ENCODE results near the gene PPP1R17.

The PPP1R17 gene

GRCh38 chr7:31695859-31696614, 9.0 kb downstream of the PPP1R17 start:
- H3K9me3 ChIP-seq (ENCODE audit: control insufficient read depth in 1 of 2, low read length in 2 of 2) = no peaks in the 10 kb centered on the region
- no peak overlapping the region for H3K9ac ChIP-seq (ENCODE audit: low read depth in 1 of 2, low read length in 2 of 2)
- H3K4me1 ChIP-seq (ENCODE audit: control insufficient read depth in 1 of 2, insufficient read depth in 2 of 2, low read length in 2 of 2) = no peaks in the 10 kb centered on the region
- H3K36me3 ChIP-seq (ENCODE audit: control insufficient read depth in 1 of 2, insufficient read depth in 2 of 2, low read length in 2 of 2) = no peaks in the 10 kb centered on the region
- peaks cover 0 to 3% of the 10 kb centered on the region in 2 donors for H3K27me3 ChIP-seq (ENCODE audit: control insufficient read depth in 1 of 2, insufficient read depth in 2 of 2, low read length in 2 of 2)
- H3K4me3 ChIP-seq (ENCODE audit: low read depth in 1 of 2, low read length in 2 of 2) = no peak overlapping the region
- H3K27ac ChIP-seq (ENCODE audit: low read depth, low read length) = no peak overlapping the region

GRCh38 chr7:31699050-31699449, 12.0 kb downstream of the PPP1R17 start:
- Histone ChIP-seq H3K9me3 (ENCODE audit: control insufficient read depth in 1 of 2, low read length in 2 of 2) (no peaks in the 10 kb centered on the region), H3K4me1 (ENCODE audit: control insufficient read depth in 1 of 2, insufficient read depth in 2 of 2, low read length in 2 of 2) (no peaks in the 10 kb centered on the region), H3K27ac (ENCODE audit: low read depth, low read length) (no peak overlapping the region), H3K4me3 (ENCODE audit: low read depth in 1 of 2, low read length in 2 of 2) (no peak overlapping the region), H3K27me3 (ENCODE audit: control insufficient read depth in 1 of 2, insufficient read depth in 2 of 2, low read length in 2 of 2) (no peaks in the 10 kb centered on the region), H3K36me3 (ENCODE audit: control insufficient read depth in 1 of 2, insufficient read depth in 2 of 2, low read length in 2 of 2) (no peaks in the 10 kb centered on the region), H3K9ac (ENCODE audit: low read depth in 1 of 2, low read length in 2 of 2) (no peak overlapping the region)

- no peak overlapping the region for H3K27ac ChIP-seq (ENCODE audit: low read depth, low read length)
- no peaks in the 10 kb centered on the region for H3K36me3 ChIP-seq (ENCODE audit: control insufficient read depth in 1 of 2, insufficient read depth in 2 of 2, low read length in 2 of 2)
- no peaks in the 10 kb centered on the region for H3K4me1 ChIP-seq (ENCODE audit: control insufficient read depth in 1 of 2, insufficient read depth in 2 of 2, low read length in 2 of 2)
- no peak overlapping the region for H3K4me3 ChIP-seq (ENCODE audit: low read depth in 1 of 2, low read length in 2 of 2)
- no peaks in the 10 kb centered on the region for H3K9me3 ChIP-seq (ENCODE audit: control insufficient read depth in 1 of 2, low read length in 2 of 2)
- no peaks in the 10 kb centered on the region for H3K27me3 ChIP-seq (ENCODE audit: control insufficient read depth in 1 of 2, insufficient read depth in 2 of 2, low read length in 2 of 2)
- no peak overlapping the region for H3K9ac ChIP-seq (ENCODE audit: low read depth in 1 of 2, low read length in 2 of 2)
These were observed 15.3 kb downstream of the PPP1R17 start for GRCh38 chr7:31702354-31702753.

GRCh38 chr7:31705377-31705776, 18.4 kb downstream of the PPP1R17 start:
- H3K27me3 ChIP-seq (ENCODE audit: control insufficient read depth in 1 of 2, insufficient read depth in 2 of 2, low read length in 2 of 2) = no peaks in the 10 kb centered on the region
- no peak overlapping the region for H3K4me3 ChIP-seq (ENCODE audit: low read depth in 1 of 2, low read length in 2 of 2)
- no peaks in the 10 kb centered on the region for H3K9me3 ChIP-seq (ENCODE audit: control insufficient read depth in 1 of 2, low read length in 2 of 2)
- no peak overlapping the region for H3K9ac ChIP-seq (ENCODE audit: low read depth in 1 of 2, low read length in 2 of 2)
- no peaks in the 10 kb centered on the region for H3K36me3 ChIP-seq (ENCODE audit: control insufficient read depth in 1 of 2, insufficient read depth in 2 of 2, low read length in 2 of 2)
- H3K4me1 ChIP-seq (ENCODE audit: control insufficient read depth in 1 of 2, insufficient read depth in 2 of 2, low read length in 2 of 2) = no peaks in the 10 kb centered on the region
- no peak overlapping the region for H3K27ac ChIP-seq (ENCODE audit: low read depth, low read length)

GRCh38 chr7:31707089-31707488, 20.1 kb downstream of the PPP1R17 start:
- no peak overlapping the region for H3K27ac ChIP-seq (ENCODE audit: low read depth, low read length)
- no peak overlapping the region for H3K4me3 ChIP-seq (ENCODE audit: low read depth in 1 of 2, low read length in 2 of 2)
- no peaks in the 10 kb centered on the region for H3K27me3 ChIP-seq (ENCODE audit: control insufficient read depth in 1 of 2, insufficient read depth in 2 of 2, low read length in 2 of 2)
- no peaks in the 10 kb centered on the region for H3K4me1 ChIP-seq (ENCODE audit: control insufficient read depth in 1 of 2, insufficient read depth in 2 of 2, low read length in 2 of 2)
- no peak overlapping the region for H3K9ac ChIP-seq (ENCODE audit: low read depth in 1 of 2, low read length in 2 of 2)
- no peaks in the 10 kb centered on the region for H3K36me3 ChIP-seq (ENCODE audit: control insufficient read depth in 1 of 2, insufficient read depth in 2 of 2, low read length in 2 of 2)
- H3K9me3 ChIP-seq (ENCODE audit: control insufficient read depth in 1 of 2, low read length in 2 of 2) = no peaks in the 10 kb centered on the region

- Histone ChIP-seq H3K27me3 (ENCODE audit: control insufficient read depth in 1 of 2, insufficient read depth in 2 of 2, low read length in 2 of 2) (no peaks in the 10 kb centered on the region), H3K4me3 (ENCODE audit: low read depth in 1 of 2, low read length in 2 of 2) (no peak overlapping the region), H3K27ac (ENCODE audit: low read depth, low read length) (no peak overlapping the region), H3K36me3 (ENCODE audit: control insufficient read depth in 1 of 2, insufficient read depth in 2 of 2, low read length in 2 of 2) (no peaks in the 10 kb centered on the region), H3K9me3 (ENCODE audit: control insufficient read depth in 1 of 2, low read length in 2 of 2) (no peaks in the 10 kb centered on the region), H3K9ac (ENCODE audit: low read depth in 1 of 2, low read length in 2 of 2) (no peak overlapping the region), H3K4me1 (ENCODE audit: control insufficient read depth in 1 of 2, insufficient read depth in 2 of 2, low read length in 2 of 2) (no peaks in the 10 kb centered on the region)
These were observed 23.2 kb downstream of the PPP1R17 start for GRCh38 chr7:31710171-31710570.

- Histone ChIP-seq H3K4me3 (ENCODE audit: low read depth in 1 of 2, low read length in 2 of 2) (no peak overlapping the region), H3K27ac (ENCODE audit: low read depth, low read length) (no peak overlapping the region), H3K27me3 (ENCODE audit: control insufficient read depth in 1 of 2, insufficient read depth in 2 of 2, low read length in 2 of 2) (no peaks in the 10 kb centered on the region)
These were observed 29.3 kb downstream of the PPP1R17 start for GRCh38 chr7:31716355-31716754.

GRCh38 chr7:31720366-31720765, 33.4 kb downstream of the PPP1R17 start:
- H3K4me3 ChIP-seq (ENCODE audit: low read depth in 1 of 2, low read length in 2 of 2) = no peak overlapping the region
- no peaks in the 10 kb centered on the region for H3K27me3 ChIP-seq (ENCODE audit: control insufficient read depth in 1 of 2, insufficient read depth in 2 of 2, low read length in 2 of 2)
- H3K9me3 ChIP-seq (ENCODE audit: control insufficient read depth in 1 of 2, low read length in 2 of 2) = no peaks in the 10 kb centered on the region
- no peak overlapping the region for H3K9ac ChIP-seq (ENCODE audit: low read depth in 1 of 2, low read length in 2 of 2)
- H3K27ac ChIP-seq (ENCODE audit: low read depth, low read length) = no peak overlapping the region
- no peaks in the 10 kb centered on the region for H3K36me3 ChIP-seq (ENCODE audit: control insufficient read depth in 1 of 2, insufficient read depth in 2 of 2, low read length in 2 of 2)
- H3K4me1 ChIP-seq (ENCODE audit: control insufficient read depth in 1 of 2, insufficient read depth in 2 of 2, low read length in 2 of 2) = no peaks in the 10 kb centered on the region

More at GRCh38 chr7:31716355-31716754, 29.3 kb downstream of the PPP1R17 start:
- H3K9ac ChIP-seq (ENCODE audit: low read depth in 1 of 2, low read length in 2 of 2) = no peak overlapping the region
- no peaks in the 10 kb centered on the region for H3K36me3 ChIP-seq (ENCODE audit: control insufficient read depth in 1 of 2, insufficient read depth in 2 of 2, low read length in 2 of 2)
- no peaks in the 10 kb centered on the region for H3K4me1 ChIP-seq (ENCODE audit: control insufficient read depth in 1 of 2, insufficient read depth in 2 of 2, low read length in 2 of 2)
- H3K9me3 ChIP-seq (ENCODE audit: control insufficient read depth in 1 of 2, low read length in 2 of 2) = no peaks in the 10 kb centered on the region

- Histone ChIP-seq H3K9me3 (ENCODE audit: control insufficient read depth in 1 of 2, low read length in 2 of 2) (no peaks in the 10 kb centered on the region), H3K4me1 (ENCODE audit: control insufficient read depth in 1 of 2, insufficient read depth in 2 of 2, low read length in 2 of 2) (no peaks in the 10 kb centered on the region), H3K27me3 (ENCODE audit: control insufficient read depth in 1 of 2, insufficient read depth in 2 of 2, low read length in 2 of 2) (no peaks in the 10 kb centered on the region), H3K27ac (ENCODE audit: low read depth, low read length) (no peak overlapping the region), H3K36me3 (ENCODE audit: control insufficient read depth in 1 of 2, insufficient read depth in 2 of 2, low read length in 2 of 2) (no peaks in the 10 kb centered on the region), H3K4me3 (ENCODE audit: low read depth in 1 of 2, low read length in 2 of 2) (no peak overlapping the region), H3K9ac (ENCODE audit: low read depth in 1 of 2, low read length in 2 of 2) (no peak overlapping the region)
These were observed 37.7 kb downstream of the PPP1R17 start for GRCh38 chr7:31724696-31725095.

- Histone ChIP-seq H3K36me3 (ENCODE audit: control insufficient read depth in 1 of 2, insufficient read depth in 2 of 2, low read length in 2 of 2) (no peaks in the 10 kb centered on the region), H3K27me3 (ENCODE audit: control insufficient read depth in 1 of 2, insufficient read depth in 2 of 2, low read length in 2 of 2) (no peaks in the 10 kb centered on the region), H3K4me3 (ENCODE audit: low read depth in 1 of 2, low read length in 2 of 2) (no peak overlapping the region), H3K27ac (ENCODE audit: low read depth, low read length) (no peak overlapping the region), H3K4me1 (ENCODE audit: control insufficient read depth in 1 of 2, insufficient read depth in 2 of 2, low read length in 2 of 2) (no peaks in the 10 kb centered on the region), H3K9ac (ENCODE audit: low read depth in 1 of 2, low read length in 2 of 2) (no peak overlapping the region), H3K9me3 (ENCODE audit: control insufficient read depth in 1 of 2, low read length in 2 of 2) (no peaks in the 10 kb centered on the region)
These were observed 42.3 kb downstream of the PPP1R17 start for GRCh38 chr7:31729195-31729804.

Data from duodenal mucosa (tissue), 2 donors.